Activated naive CD4-positive, alpha-beta T cell (primary cell): Measurements from ENCODE around the gene MTHFS.
"Not testable (repeated sequence)": the region's sequence is repeated elsewhere in the genome, so short reads cannot be mapped to it uniquely, and the experiment has no call there.

Source experiments
- DNase-seq, 4 experiments: peaks; one replicate each; lab custom pipeline; 2025; lab: John Stamatoyannopoulos, UW

The MTHFS gene

DNA sequence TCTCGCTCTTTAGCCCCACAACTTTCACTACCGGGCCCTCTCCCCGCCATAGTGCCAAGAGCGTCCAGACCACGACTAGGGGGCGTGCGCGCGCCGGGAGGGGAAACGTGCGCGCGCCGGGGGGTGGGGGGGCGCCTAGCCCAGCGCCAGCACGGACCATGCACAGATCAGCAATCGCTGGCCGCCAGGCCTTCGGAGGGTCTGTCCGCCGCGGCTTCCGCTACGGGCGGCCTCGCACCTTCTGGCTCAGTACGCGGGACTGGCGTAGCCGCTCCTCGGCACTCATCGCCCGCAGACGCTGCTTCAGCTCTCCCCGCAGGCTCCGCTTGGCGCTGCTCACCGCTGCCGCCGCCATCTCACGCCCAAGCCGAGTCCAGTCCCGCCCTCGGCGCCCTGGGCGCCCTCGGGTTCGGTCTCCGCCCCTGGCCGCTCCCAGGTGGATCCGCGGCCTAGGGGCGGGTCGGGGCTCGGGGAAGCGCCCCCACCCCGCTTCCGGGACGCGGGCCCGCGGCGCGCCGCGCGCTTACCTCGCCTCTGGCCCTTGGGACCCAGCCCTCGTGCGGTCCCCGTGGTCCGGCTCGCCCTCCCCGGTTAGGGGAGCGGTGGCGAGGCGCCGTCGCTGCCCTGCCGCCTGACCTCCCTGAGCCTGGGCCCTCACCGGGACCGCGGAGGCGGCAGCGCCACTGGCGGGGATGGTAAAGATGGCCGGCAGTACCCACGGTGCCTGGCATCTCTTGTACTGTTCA is at the start of gene MTHFS:
Gene MTHFS (minus strand): TSS at position 381 of the 746 bp plus-strand sequence. CDS start 26 bp downstream, at position 355.
- DNase-seq, result peak; percentile 46 to 78 (median 74)

DNA sequence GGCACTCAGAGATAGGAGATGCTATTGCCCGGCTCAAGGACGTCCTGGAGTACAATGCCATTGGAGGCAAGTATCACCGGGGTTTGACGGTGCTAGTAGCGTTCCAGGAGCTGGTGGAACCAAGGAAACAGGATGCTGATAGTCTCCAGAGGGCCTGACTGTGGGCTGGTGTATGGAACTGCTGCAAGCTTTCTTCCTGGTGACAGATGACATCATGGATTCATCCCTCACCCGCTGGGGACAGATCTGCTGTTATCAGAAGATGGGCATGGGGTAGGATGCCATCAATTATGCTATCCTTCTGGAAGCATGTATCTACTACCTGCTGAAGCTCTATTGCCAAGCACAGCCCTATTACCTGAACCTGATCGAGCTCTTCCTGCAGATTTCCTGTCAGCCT is 47.8 kb upstream of the MTHFS start:
- DNase-seq, result no peak

GRCh38 chr15:79943820-79944219 is 47.0 kb upstream of the MTHFS start:
- no peak for DNase-seq

- DNase-seq, result no peak
Observed at GRCh38 chr15:79942741-79943481, 46.1 kb upstream of the MTHFS start.

- no peak for DNase-seq
Observed at GRCh38 chr15:79939399-79939798, 42.6 kb upstream of the MTHFS start.

GRCh38 chr15:79938143-79938542 is 41.3 kb upstream of the MTHFS start:
- no peak for DNase-seq

- not testable (repeated sequence) for DNase-seq
Observed at GRCh38 chr15:79935556-79936201, 38.9 kb upstream of the MTHFS start.

- no peak for DNase-seq
Observed at GRCh38 chr15:79933231-79933630, 36.4 kb upstream of the MTHFS start.

DNA sequence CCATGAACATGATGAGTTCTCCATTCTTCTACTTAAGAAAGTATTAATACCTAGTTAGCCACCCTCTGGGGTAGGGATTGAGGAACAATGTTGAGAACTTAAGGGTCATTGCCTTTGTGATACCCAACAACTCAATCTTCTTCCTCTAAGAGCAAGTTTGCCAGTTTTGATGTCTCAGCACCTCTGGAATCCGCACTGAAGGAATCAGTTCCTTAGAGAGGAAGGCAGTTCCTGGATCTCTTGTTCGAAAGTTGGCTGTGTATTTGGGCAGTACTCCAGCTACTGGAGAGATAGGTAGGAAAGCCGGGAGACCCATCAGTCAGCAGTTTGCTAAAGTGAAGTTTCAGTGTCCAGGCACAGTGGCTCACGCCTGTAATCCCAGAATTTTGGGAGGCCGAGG is 35.6 kb upstream of the MTHFS start:
- DNase-seq, result no peak

DNA sequence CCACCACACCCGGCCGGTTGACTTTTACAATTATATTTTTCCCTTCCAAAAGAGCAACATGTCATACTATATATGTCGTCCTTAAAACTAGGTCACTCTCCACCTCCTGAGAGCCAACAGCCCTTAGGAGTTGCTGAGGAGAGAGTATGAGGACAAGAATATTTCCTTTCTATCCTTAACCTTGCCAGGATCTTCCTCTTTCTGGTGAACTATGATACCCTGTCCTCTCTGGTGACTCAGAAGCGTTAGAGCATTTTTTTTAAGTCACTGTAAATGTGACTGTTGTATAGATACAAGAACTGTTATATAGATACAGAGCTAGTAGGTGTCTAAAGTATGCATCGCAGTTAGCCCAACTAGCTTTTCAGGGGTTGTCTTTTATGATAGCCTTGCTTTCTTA is 33.7 kb upstream of the MTHFS start:
- DNase-seq, result no peak

DNA sequence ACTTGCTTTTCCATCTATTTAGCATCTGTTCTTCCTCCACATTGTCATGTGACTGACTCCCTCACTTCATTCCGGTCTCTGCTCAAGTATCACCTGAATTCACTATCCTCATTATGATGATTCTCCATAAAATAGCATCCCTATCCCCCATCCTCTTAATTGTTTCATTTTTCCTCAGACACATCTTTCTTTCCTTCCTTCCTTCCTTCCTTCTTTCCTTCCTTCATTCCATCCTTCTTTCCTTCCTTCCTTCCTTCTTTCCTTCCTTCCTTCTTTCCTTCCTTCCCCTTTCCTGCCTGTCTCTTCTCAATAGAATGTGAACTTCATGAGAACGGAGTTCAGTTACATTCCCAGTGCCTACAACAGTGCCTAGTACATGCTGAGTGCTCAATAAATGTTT is 32.6 kb upstream of the MTHFS start:
- no peak for DNase-seq

DNA sequence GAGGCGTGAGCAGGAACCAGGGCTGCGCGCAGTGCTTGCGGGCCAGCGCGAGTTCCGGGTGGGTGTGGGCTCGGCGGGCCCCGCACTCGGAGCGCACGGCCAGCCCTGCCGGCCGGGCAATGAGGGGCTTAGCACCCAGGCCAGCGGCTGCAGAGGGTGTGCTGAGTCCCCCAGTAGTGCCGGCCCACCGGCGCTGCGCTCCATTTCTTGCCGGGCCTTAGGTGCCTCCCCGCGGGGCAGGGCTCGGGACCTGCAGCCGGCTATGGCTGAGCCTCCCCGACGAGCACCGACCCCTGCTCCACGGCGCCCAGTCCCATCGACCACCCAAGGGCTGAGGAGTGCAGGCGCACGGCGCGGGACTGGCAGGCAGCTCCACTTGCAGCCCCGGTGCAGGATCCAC is 29.3 kb upstream of the MTHFS start:
- not testable (repeated sequence) for DNase-seq

GRCh38 chr15:79924379-79924778 is 27.6 kb upstream of the MTHFS start:
- no peak for DNase-seq

DNA sequence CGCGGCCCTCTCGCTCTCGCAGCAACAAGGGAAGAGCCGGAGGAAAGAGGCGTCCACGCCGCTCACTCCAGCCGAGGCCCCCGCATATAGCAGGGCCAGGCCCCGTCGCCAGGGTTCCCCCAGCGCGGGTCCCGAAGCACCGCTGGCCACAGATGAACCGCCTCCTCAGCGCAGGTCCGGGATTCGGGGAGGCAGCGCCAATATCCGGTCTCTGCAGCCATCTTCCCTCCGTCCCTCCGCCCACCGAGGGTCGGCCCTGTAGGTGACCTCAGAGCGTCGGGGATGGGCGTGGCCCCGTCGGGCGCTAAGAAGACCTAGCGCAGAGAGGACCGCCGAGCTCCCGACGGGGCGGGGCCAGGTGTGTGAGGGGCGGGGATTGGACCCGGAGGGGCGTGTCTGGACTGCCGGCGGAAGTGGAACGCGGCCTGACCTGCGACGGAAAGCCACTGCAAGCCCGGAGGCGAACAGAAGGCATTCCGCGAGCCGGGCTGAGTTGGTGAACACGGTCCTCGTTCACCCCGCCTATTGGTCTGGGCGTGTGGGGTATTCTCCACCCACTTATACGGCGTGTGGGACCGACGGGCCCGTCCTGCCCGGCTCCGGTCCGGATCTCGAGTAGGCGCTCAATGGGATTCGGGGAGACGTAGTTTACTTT is 26.8 kb upstream of the MTHFS start:
- DNase-seq, result peak; percentile 96 to 98 (median 98)

DNA sequence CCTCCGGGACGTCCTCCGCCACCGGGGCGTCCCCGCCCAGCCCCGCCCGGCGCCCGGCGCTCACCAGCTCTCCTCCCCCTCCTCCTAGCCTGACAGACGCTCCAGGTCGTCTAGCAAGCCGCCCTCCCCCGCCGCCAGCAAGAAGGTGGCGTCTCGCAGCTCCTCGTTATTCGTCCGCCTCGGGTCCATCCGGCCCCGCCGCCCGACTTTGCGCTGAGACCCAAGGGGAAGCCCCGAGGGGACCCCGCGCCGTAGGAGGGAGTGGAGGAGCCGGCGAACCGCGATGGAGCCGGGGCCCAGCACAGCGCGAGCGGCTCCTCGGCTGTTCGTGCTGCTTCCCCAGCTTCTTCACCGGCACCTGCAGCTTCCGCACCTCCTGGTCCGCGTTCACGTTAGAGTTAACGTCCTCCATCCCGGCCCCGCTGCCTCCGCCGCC is 26.3 kb upstream of the MTHFS start:
- peak; percentile 34 to 66 (median 55) for DNase-seq

DNA sequence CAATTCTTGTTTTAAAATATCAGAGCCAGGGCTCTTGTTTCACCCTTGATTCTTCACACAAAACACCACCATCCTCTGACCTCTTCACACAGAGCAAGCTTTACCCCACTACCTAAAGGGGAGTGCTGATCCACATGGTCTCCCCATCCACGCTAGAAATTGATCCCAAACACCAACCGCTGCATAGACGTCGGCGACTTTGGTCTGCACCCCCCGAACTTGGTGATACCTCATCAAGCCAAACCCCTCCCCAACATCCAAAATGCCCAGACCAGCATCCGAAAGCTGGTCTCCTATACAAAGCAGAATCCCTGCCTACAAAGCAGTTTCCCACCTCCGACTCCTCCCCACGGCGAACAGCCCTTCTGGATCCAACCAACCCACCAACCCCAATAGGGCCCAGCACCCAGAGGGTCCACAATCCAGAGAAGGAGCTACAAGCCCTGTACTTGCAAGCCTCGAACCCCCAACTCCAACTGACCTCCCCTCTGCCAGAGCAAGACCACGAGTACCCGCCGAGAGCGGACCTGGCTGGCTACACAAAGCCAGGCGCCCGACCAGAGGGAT is 25.8 kb upstream of the MTHFS start:
- DNase-seq, result no peak

- no peak for DNase-seq
Observed at GRCh38 chr15:79919749-79920511, 23.1 kb upstream of the MTHFS start.

GRCh38 chr15:79919090-79919748 is 22.4 kb upstream of the MTHFS start:
- DNase-seq, result no peak

DNA sequence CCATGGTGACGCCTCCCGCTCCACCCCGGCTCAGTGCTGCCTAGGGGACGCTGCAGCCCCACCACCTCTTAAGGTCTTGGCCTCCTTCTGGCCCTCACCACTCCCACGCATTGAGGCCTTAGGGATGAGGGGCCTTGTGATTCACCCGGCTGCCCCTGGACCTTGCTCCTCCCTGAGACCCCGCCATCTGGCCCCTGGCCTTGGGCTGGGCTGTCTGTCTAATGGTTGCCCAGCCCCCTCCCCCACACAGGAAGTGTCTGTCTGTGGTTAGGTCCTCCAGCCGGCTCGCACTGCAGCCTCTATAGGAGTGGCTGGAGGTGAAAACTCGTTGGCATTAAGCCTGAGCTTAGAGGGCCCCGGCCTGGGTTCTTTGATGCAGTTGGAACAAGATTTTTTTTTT is 21.5 kb upstream of the MTHFS start:
- DNase-seq, result no peak

- no peak for DNase-seq
Observed at GRCh38 chr15:79916502-79917132, 19.8 kb upstream of the MTHFS start.
